CD4-positive, alpha-beta T cell treated with Interferon gamma for 1 hour (primary cell): ENCODE data around the gene PRR19.

Experiments used
- DNase-seq: peaks from one replicate; pipeline ENCODE4 v3.0.0-alpha.2; 2020

The PRR19 gene

DNA sequence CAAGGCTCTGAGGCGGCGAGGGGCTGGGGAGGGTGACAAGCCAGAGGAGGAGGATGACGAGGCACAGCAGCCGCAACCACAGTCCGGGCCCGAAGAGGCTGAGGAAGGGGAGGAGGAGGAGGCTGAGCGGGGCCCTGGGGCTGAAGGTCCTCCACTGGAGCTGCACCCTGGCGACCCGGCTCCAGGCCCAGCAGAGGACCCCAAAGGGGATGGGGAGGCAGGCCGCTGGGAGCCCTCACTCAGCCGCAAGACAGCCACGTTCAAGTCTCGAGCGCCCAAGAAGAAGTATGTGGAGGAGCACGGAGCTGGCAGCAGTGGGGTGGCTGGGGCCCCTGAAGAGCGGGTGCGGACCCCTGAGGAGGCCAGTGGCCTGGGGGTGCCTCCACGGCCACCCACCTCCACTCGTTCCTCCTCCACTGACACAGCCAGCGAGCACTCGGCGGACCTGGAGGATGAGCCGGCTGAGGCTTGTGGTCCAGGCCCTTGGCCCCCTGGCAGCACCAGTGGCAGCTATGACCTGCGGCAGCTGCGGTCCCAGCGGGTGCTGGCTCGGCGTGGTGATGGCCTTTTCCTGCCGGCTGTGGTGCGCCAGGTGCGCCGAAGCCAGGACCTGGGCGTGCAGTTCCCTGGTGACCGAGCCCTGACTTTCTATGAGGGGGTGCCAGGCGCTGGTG, 29.9 kb upstream of the PRR19 start:
- DNase-seq, result no peak

DNA sequence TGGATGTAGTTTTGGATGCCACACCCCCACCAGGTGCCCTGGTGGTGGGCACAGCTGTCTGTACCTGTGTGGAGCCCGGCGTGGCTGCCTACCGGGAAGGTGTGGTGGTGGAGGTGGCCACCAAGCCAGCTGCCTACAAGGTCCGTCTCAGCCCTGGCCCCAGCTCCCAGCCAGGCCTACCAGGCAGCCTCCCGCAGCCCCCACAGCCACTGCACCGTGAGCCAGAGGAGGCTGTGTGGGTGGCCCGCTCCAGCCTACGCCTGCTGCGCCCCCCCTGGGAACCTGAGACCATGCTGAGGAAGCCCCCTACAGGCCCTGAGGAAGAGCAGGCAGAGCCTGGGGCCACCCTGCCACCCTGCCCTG, 29.4 kb upstream of the PRR19 start:
- DNase-seq, result no peak

DNA sequence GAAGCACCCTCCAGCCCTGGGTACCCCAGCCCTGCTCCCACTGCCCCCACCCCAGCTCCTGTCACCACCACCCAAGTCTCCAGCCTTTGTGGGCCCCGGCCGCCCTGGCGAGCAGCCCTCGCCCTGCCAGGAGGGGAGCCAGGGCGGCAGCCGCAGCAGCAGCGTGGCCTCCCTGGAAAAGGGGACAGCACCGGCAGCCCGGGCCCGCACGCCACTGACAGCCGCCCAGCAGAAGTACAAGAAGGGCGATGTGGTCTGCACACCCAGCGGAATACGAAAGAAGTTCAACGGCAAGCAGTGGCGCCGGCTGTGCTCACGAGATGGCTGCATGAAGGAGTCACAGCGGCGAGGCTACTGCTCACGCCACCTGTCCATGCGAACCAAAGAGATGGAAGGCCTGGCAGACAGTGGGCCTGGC, 28.9 kb upstream of the PRR19 start:
- no peak for DNase-seq

DNA sequence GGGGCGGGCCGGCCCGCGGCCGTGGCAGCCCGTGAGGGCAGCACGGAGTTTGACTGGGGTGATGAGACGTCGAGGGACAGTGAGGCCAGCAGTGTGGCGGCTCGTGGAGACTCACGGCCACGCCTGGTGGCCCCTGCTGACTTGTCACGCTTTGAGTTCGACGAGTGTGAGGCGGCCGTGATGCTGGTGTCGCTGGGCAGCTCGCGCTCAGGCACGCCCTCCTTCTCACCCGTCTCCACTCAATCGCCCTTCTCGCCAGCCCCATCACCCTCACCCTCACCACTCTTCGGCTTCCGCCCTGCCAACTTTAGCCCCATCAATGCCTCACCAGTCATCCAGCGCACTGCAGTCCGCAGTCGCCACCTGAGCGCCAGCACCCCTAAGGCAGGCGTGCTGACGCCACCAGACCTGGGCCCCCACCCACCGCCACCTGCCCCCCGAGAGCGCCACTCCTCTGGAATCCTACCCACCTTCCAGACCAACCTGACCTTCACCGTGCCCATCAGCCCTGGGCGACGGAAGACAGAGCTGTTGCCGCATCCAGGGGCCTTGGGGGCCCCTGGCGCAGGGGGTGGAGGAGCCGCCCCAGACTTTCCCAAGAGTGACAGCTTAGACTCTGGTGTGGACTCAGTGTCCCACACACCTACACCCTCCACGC, 28.4 kb upstream of the PRR19 start:
- no peak for DNase-seq

DNA sequence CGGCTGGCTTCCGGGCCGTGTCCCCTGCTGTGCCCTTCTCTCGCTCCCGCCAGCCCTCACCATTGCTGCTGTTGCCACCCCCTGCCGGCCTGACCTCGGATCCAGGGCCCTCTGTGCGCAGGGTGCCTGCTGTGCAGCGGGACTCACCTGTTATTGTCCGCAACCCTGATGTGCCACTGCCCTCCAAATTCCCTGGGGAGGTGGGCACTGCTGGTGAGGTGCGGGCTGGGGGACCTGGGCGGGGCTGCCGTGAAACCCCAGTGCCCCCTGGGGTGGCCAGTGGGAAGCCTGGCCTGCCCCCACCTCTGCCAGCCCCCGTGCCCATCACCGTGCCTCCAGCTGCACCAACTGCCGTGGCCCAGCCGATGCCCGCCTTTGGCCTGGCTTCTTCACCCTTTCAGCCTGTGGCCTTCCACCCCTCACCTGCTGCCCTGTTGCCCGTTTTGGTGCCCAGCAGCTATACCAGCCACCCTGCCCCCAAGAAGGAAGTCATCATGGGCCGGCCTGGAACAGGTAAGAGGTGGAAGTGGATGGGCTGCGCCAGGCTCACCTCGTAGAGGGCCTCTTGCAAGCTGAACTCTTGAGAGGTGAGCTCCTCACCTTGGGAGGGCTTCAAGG, 27.8 kb upstream of the PRR19 start:
- DNase-seq, result no peak

DNA sequence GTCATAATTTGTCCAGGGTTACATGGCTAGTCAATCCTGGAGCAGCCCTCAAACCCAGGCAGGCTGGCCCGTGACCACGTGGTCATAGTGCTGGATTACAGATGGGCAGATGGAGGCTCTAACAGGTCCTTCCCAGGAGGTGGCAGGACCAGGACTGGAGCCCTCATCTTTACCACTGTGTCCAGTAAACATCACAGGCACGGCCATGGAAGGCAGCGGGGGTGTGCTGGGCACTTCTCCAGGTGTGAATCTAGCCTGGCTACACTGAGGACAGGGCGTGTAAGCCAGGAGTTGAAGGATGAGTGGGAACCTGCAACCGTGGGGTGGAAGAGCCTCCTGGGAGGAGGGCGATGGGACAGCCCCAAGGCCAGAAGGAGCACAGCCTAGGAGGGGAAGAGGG, 26.8 kb upstream of the PRR19 start:
- no peak for DNase-seq

- no peak for DNase-seq
Measured at GRCh38 chr19:42275517-42275916, 26.4 kb upstream of the PRR19 start.

DNA sequence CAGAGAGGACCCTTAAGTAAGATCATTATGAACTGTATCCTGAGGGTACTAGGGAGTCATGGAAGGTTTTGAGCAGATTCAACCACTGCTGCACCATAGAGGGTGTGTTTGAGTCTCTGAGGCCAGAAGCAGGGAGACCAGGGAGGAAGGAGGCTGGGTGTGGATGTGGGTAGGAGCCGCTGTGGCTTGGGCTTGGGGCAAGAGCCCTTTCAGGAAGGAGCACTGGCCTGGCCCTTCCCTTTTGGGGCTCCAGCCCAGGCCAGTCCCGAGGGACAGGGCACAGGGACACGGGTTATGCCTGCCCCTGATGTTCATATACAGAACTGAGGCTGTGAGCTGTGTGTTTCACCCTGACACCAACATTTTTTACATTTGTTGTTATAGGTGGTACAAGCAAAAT, 25.6 kb upstream of the PRR19 start:
- no peak for DNase-seq

DNA sequence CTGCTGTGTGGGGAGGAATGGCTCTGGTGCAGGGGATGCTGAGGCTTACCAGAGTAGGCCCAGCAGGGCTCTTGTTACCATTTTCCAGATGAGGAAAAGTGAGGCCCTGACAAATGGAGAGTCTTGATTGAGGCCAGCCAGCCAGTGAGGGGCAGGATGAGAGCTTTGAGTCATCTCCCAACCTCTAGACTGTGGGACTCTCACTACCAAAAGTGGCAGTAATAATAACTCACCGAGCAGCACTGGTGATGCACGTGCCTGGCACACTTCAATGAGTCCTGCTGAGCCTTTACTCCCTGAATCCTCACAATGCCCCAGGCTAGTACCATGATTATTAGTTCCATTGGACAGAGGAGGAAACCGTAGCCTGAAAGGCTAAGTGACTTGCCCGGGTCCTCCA, 25.1 kb upstream of the PRR19 start:
- no peak for DNase-seq

DNA sequence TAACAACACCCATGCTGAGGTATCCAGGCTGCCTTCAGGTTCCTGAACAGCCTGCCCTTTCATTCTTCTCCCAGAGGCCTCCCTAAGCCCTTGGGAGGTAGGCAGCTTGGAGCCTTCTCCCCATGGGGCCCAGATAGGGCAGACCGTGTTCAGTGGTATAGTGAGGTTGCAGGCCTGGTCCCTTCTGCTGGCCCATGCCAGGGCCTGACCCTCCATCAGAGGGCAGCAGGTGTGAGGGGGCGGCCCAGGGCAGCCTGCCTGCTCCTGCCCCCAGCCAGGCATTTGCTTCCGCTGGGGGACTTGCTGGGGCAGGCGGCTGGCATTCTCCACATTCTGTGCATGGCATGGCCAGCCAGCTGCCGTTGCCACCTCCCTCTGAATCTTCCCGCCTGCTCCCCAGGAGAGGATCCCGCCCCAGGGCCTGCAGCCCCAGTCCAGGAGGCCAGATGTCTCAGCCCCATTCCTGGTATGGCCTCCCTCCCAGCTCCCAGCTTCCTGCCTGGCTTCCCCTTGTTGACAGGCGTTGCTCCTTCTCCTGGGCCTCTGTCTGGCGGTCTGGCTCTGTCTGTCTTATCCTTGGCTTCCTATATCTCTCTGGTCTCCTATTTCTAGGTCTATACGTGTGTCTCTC, 24.0 kb upstream of the PRR19 start:
- DNase-seq, result no peak

DNA sequence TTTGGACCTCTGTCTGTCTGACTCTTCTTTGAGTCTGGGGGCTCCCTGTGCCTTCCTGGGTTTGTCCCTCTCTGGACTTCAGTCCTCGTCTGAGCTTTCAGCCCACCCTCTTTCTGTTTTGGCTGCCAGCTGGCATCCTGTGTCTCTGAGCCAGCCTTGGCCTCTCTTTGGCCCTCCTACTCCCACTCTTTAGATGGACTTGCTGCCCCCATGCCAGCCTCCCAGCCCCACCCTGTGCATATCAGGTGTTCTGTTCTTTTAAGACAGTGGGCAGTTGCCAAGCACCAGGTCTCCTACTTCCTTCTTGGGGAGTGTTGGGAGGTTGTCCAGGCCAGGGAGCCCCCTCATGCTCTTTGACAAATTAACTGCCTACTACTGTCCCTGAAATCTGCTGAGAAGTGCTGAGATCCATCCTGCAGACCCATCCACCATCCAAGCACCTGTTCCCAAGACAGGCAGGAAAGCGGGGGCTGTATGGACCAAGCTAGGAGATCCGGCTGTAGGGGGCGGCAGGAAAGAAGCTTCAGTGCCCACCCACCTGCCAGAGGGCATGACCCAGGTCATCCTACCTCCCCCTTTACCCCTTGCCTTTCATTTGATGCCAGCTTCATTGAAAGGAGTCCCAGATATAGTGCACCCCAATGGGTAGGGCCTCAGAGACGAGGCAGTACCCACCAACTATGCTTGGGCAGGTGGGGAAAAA, 23.3 kb upstream of the PRR19 start:
- DNase-seq, result no peak

GRCh38 chr19:42279155-42279901, 22.6 kb upstream of the PRR19 start:
- DNase-seq, result no peak

DNA sequence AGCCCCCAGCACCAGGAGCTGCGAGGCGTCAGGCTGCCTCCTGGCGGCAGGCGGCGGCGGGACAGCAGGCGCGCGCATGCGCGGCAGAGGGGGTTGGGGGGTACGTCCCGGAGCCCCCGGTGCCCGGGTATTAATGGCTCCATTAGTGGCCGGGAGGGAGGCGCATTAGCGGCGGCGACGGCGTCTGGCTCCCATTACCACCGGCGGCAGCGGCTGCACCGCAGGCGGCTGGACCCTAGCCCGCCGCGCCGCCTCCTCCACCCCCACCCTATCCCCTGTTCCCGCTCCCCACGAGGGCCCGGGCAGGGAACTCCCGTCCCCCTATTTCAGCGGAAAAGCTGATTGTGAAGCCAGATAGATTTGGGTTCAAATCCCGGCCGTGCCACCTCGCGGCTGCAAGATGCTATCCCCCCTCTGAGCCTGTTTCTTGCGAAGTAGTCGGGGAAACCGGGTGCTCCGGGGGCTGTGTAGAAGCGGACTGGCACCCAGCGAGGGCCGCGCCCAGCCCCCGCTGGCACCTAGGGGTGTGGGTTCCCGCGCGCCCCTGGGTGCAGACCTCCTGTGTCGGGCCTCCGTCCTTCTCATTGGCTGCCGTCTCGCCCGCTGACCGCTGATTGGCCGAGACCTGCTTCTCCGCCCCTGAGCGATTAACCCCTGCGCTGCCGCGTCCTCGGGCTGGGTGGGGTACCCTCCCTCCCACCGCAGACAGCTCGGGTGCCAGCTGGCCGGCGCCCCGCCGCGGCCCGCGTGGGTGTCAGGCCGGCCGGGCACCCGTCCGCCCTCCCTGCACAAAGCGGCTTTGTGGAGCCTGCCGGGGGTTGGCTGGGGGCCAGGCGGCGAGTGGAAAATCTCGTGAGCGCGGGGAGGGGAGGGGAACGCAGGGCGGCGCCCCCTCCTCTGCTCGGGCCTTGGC, 21.8 kb upstream of the PRR19 start:
- DNase-seq, result peak; percentile 89

DNA sequence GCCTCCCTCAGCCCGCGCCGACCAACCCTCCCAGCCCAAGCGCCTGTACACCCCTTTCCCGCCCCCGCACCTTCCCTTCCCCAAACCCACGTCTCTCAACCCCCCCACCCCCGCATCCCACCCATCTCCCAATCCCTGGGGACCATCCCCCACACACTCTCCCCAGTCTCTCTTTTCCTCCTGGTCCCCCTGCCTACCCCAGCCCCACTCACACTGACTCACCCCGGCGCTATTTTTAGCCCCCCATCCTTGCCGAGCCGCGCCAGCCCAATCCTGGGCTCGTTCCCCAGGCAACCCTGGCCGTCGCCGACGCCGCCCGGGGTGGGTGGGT, 21.2 kb upstream of the PRR19 start:
- no peak for DNase-seq

DNA sequence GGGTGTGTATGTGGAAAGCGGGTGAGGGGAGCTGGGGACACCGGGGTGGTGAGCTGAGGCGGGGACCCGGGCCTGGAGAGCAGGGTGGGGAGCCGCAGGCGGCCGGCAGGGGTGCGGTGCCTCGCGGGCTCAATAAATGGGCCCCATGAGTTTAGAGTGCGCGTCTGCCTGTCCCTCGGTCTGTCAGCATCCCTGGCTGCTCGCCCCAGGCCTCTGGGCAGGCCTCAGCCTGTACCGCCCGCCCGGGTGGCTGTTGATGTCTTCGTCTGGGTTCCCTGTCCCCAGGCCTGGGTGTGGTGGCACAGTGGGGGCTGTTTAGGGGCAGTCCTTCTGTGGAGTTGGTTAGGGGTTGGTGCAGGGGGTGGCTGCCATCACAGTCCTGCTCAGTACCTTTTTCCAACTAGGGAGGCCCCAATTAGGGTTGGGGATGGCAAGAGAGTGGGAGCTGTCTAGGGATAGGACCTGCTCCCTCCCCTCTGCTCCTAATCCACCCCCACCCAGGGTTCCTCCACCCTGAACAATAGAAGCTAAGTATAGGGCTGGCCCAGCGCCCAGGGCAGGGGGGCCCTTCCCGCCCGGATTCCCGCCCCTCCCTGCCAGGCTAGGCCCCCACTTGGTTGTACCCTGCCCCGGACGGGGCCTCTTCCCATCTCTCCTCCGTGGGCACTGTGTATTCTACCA, 20.6 kb upstream of the PRR19 start:
- DNase-seq, result peak; percentile 29

DNA sequence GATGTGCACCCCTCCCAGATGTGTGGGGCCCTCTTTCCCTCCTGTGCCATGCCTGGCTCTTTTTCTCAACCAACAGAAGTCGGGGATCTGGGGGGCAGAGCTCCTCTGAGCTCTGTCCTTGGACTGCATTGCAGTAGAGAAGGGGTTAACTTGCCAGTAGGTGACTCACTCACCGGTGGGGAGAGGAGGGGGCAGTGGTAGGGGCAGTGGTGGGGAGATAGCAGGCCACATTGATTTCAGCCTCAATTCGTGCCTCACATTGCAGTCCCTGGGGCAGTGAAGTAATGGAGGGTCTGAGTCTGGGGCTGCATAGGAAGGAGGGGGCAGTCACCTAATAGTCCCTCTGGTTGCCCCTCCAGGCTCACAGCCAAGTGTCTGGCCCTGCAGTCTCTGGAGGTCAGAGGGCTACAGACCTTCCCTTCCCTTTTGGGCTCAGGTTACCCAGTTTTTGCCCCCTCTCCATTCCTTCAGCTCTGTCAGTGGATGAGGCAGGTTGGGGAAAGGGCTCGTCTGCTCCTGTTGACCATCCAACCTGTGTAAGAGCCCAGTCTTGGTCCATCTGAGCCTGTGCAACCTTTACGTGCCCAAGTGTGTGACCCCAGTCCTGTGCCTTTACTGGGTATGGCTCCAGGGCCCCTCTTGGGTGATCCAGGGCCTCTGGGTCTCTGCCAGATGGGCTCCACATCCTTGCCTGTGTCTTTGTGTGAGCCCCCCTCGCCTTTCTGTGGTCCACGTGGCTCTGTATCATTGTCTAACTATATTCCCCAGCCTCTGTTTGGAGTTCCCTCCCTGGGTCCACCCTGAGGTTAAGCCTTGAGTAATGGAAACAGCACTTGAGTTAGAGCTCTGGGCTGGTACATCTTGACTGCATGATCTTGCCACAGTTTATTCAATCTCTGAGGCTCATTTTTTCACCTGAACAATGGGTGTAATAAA, 19.8 kb upstream of the PRR19 start:
- no peak for DNase-seq

DNA sequence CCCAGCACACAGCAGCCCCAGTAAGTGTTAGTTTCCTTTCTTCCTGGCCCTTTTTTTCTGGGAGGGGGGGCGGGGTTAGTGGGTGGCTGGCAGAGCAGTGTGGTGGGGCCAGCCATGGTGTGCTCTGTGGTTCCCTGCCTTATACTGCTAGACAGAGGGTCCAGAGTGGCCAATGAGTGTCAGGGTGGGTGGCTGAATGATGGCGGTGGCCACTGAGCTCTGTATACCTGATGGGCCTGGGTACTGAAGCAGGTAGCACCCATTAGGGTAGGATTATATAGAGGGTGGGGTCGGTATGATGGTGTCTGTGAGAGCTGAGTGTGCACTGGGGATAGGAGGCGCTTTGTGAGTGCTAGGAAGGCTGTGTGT, 19.1 kb upstream of the PRR19 start:
- DNase-seq, result no peak

DNA sequence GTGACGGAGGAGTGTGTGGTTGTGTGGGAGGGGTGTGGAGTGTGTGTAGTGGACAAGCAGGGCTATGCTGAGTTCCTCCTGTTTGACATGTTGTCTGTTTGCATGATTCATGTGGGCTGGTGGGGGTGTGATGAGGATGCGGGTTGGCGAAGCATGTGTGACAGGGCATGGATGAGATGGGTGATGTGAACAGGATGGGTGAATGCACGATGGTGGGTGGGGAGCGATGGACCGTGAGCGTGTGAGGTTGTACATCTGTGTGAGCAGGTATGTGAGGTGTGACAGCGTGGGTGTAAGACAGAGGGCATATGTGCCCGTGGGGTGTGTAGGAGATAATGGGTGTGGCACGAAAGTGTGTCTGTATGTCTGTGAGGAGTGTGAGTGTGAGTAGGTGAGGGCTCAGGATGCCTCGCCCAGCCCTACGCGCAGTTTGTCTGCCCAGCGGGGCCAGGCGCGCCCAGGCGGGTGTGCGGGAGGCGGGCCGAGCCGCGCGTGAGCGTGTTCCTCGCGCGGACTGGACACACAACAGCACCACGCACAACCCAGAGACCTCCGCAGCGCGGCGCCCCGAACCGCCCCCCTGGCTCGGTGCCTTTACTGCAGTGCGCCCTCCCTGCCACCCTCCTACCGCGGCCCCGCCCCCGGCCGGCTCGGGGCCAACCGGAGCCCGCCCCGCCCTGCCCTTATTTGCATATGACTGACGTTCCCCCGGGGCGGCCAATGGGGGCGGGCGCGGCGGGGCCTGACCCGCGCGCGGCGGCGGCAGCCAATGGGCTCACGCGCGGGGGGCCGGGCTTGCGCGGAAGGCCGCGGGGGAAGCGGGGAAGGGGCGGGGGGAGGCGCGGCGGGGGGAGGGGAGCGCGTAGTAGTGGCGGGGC, 18.5 kb upstream of the PRR19 start:
- DNase-seq, result peak; percentile 96

- peak; percentile 89 for DNase-seq
Measured at GRCh38 chr19:42284066-42284501, 17.8 kb upstream of the PRR19 start.
